ENCODE data around the gene UGT1A4. TPM values are rescaled to one million over a fixed set of nuclear protein-coding genes. Genes with fewer than 3 reads are reported as not detected.
"Not testable (repeated sequence)": the region's sequence is repeated elsewhere in the genome, so short reads cannot be mapped to it uniquely, and the experiment has no call there.

UGT1A4 gene
- total RNA-seq, 1 experiment from 2014 or later, result not detected

- WGBS (ENCODE audit: extremely low coverage, insufficient read length, low lambda C conversion rate), result no CpG with 5 or more reads among the region's 5 CpGs
- Histone ChIP-seq H2BK15ac (ENCODE audit: low read depth, low read length) (no peak overlapping the region), H3K79me2 (ENCODE audit: insufficient read depth, low read length) (no peaks in the 10 kb centered on the region), H3K27me3 (ENCODE audit: insufficient read depth, low read length) (no peaks in the 10 kb centered on the region), H4K91ac (ENCODE audit: insufficient read length, low read depth, low read length) (no peak overlapping the region), H2BK12ac (ENCODE audit: insufficient read length, low read depth, low read length) (no peak overlapping the region), H2BK5ac (ENCODE audit: insufficient read length, low read length) (no peak overlapping the region), H3K27ac (ENCODE audit: insufficient read length, low read depth, low read length) (no peak overlapping the region), H2AK5ac (ENCODE audit: insufficient read length, low read length) (no peak overlapping the region), H3K18ac (ENCODE audit: insufficient read length, low read depth, low read length) (no peak overlapping the region), H3K4ac (ENCODE audit: low read depth, low read length) (no peak overlapping the region), H3K4me1 (ENCODE audit: insufficient read depth, low read length) (no peaks in the 10 kb centered on the region), H3K23me2 (ENCODE audit: insufficient read length, low read depth, low read length, poor library complexity, severe bottlenecking) (no peaks in the 10 kb centered on the region), H3K79me1 (ENCODE audit: insufficient read depth, low read depth, low read length, poor library complexity, severe bottlenecking) (no peaks in the 10 kb centered on the region), H2BK120ac (ENCODE audit: low read depth, low read length, poor library complexity, severe bottlenecking) (no peak overlapping the region), H4K20me1 (ENCODE audit: control insufficient read depth, insufficient read depth, insufficient read length) (no peaks in the 10 kb centered on the region), H3K23ac (ENCODE audit: insufficient read length, low read depth, low read length) (no peak overlapping the region), H3K4me2 (ENCODE audit: insufficient read depth, insufficient read length, low read length) (no peak overlapping the region), H4K5ac (ENCODE audit: insufficient read length, low read depth, low read length) (no peak overlapping the region), H4K8ac (replicated peaks; ENCODE audit: insufficient read length, low read depth, low read length) (no peak overlapping the region), H2AFZ (ENCODE audit: low read length) (no peak overlapping the region), H3T11ph (ENCODE audit: low read length) (no peak overlapping the region), H3K9me3 (ENCODE audit: control insufficient read depth, low read depth, low read length) (no peaks in the 10 kb centered on the region), H3K9ac (ENCODE audit: extremely low read depth, insufficient read length, low read length) (no peak overlapping the region), H3K14ac (ENCODE audit: insufficient read depth, low read length) (no peak overlapping the region), H3K56ac (ENCODE audit: insufficient read length, low read depth, low read length) (no peak overlapping the region), H2BK20ac (ENCODE audit: low read depth, low read length, poor library complexity, severe bottlenecking) (no peak overlapping the region)
- H3K27me3 Mint-ChIP-seq (ENCODE audit: low read depth), result peaks cover 9% of the 10 kb centered on the region
- H3K27ac Mint-ChIP-seq, result no peak overlapping the region
- H3K4me1 Mint-ChIP-seq, result no peaks in the 10 kb centered on the region
- H3K4me3 Mint-ChIP-seq, result no peak overlapping the region
- H3K9me3 Mint-ChIP-seq, result peaks cover 22 to 27% of the 10 kb centered on the region in 2 experiments
- DNase-seq, result no peak
- no peak for TF ChIP-seq CTCF (conservative IDR thresholded peaks at IDR 0.05)
- H3K36me3 Mint-ChIP-seq (ENCODE audit: insufficient read depth in 1 of 3, low read depth in 3 of 3), result peaks cover 6 to 7% (median 6%) of the 10 kb centered on the region in 3 experiments; a peak in 5 of 7 replicates
Measured at GRCh38 chr2:233745073-233745755, 26.7 kb downstream of the UGT1A4 start.

GRCh38 chr2:233745838-233746237, 27.3 kb downstream of the UGT1A4 start:
- not testable (repeated sequence) for H2BK5ac ChIP-seq (ENCODE audit: insufficient read length, low read length); H3K27ac ChIP-seq (ENCODE audit: insufficient read length, low read depth, low read length); H2BK120ac ChIP-seq (ENCODE audit: low read depth, low read length, poor library complexity, severe bottlenecking); H3K79me1 ChIP-seq (ENCODE audit: insufficient read depth, low read depth, low read length, poor library complexity, severe bottlenecking); H3K18ac ChIP-seq (ENCODE audit: insufficient read length, low read depth, low read length); H3K4me2 ChIP-seq (ENCODE audit: insufficient read depth, insufficient read length, low read length); H3K9me3 ChIP-seq (ENCODE audit: control insufficient read depth, low read depth, low read length); H4K8ac ChIP-seq (replicated peaks; ENCODE audit: insufficient read length, low read depth, low read length); H4K5ac ChIP-seq (ENCODE audit: insufficient read length, low read depth, low read length); H3K23ac ChIP-seq (ENCODE audit: insufficient read length, low read depth, low read length); H3K4me1 ChIP-seq (ENCODE audit: insufficient read depth, low read length); H3K79me2 ChIP-seq (ENCODE audit: insufficient read depth, low read length); H3K36me3 Mint-ChIP-seq (ENCODE audit: insufficient read depth in 1 of 3, low read depth in 3 of 3); H3K9ac ChIP-seq (ENCODE audit: extremely low read depth, insufficient read length, low read length); H2AK5ac ChIP-seq (ENCODE audit: insufficient read length, low read length); H2BK15ac ChIP-seq (ENCODE audit: low read depth, low read length); H3K27ac Mint-ChIP-seq; DNase-seq; H2BK12ac ChIP-seq (ENCODE audit: insufficient read length, low read depth, low read length); H3K14ac ChIP-seq (ENCODE audit: insufficient read depth, low read length); H2AFZ ChIP-seq (ENCODE audit: low read length); H4K20me1 ChIP-seq (ENCODE audit: control insufficient read depth, insufficient read depth, insufficient read length); H3K27me3 ChIP-seq (ENCODE audit: insufficient read depth, low read length); H3K4me3 Mint-ChIP-seq; H3K23me2 ChIP-seq (ENCODE audit: insufficient read length, low read depth, low read length, poor library complexity, severe bottlenecking); H3K27me3 Mint-ChIP-seq (ENCODE audit: low read depth); H3T11ph ChIP-seq (ENCODE audit: low read length); H3K4me1 Mint-ChIP-seq; H3K4ac ChIP-seq (ENCODE audit: low read depth, low read length); H2BK20ac ChIP-seq (ENCODE audit: low read depth, low read length, poor library complexity, severe bottlenecking); H4K91ac ChIP-seq (ENCODE audit: insufficient read length, low read depth, low read length); H3K56ac ChIP-seq (ENCODE audit: insufficient read length, low read depth, low read length)
- no CpG with 5 or more reads among the region's 2 CpGs for WGBS (ENCODE audit: extremely low coverage, insufficient read length, low lambda C conversion rate)
- peaks cover 28 to 33% of the 10 kb centered on the region in 2 experiments for H3K9me3 Mint-ChIP-seq
